Stimulated activated CD4-positive, alpha-beta T cell treated with anti-CD3 and anti-CD28 coated beads, Interleukin-1b, Interleukin-23, amount 100 ng/mL, for 1 hour (primary cell): ENCODE results near the gene MBD2.

ENCODE experiments used
- DNase-seq, 2 donors: peaks; one replicate each; pipeline ENCODE4 v3.0.0-alpha.2; 2020; ENCODE audit warnings: low read depth in 2 of 2

Gene MBD2

DNA sequence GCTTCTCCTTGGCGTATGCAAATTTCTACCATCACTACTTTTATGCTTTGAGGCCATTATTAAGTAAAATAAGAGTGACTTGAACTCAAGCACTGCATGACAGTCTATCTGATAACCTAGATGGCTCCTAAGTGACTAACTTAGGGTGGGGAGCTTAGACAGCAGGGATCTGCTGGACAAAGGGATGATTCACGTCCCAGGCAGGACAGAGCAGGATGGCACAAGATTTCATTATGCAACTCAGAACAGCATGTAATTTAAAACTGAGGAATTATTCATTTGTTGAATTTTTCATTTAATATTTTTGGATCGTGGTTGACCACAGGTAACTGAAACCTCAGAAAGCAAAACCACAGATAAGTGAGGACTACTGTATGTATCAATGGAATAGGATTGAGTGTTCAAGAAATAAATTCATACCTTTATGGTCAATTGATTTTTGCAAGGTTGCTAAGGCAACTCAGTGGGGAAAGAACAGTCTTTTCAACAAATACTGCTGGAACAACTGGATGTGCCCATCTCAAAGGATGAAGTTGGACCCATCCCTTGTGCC, 115.3 kb downstream of the MBD2 start:
- DNase-seq = no peak

DNA sequence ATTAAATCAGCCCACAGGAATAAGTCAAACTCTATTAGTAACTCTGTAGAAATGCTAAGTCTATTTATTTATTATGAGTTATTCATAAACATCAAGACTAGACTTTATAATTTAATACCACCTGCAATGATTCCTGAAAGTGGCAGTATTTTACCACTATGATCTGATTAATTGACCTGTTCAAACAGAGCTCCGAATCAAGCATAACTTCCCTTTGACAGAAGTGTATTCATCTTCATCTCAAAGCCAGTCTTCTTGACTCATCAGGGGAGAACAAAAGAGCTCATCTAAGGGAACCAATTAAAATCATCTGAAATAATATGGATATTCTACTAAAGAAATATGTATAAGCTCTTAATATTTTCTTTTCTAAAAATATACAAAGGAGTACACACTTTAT, 122.3 kb downstream of the MBD2 start:
- DNase-seq = no peak
